GM21526 (cell line): ENCODE measurements around the gene UQCRH.
A peak's percentile ranks its signal among the peaks of the same experiment; 100 is the strongest.
"Not testable (repeated sequence)": the region's sequence is repeated elsewhere in the genome, so short reads cannot be mapped to it uniquely, and the experiment has no call there.

ENCODE experiments used
- ATAC-seq: cut with Tn5 transposase; IDR thresholded peaks from one replicate; pipeline ENCODE4 v1.9.1; 2021; ENCODE audit warnings: moderate library complexity; ENCODE audit not compliant: unreplicated experiment, low FRiP score

Gene UQCRH

GRCh38 chr1:46298387-46298786 lies 5.1 kb upstream of the UQCRH start:
- ATAC-seq = no peak

DNA sequence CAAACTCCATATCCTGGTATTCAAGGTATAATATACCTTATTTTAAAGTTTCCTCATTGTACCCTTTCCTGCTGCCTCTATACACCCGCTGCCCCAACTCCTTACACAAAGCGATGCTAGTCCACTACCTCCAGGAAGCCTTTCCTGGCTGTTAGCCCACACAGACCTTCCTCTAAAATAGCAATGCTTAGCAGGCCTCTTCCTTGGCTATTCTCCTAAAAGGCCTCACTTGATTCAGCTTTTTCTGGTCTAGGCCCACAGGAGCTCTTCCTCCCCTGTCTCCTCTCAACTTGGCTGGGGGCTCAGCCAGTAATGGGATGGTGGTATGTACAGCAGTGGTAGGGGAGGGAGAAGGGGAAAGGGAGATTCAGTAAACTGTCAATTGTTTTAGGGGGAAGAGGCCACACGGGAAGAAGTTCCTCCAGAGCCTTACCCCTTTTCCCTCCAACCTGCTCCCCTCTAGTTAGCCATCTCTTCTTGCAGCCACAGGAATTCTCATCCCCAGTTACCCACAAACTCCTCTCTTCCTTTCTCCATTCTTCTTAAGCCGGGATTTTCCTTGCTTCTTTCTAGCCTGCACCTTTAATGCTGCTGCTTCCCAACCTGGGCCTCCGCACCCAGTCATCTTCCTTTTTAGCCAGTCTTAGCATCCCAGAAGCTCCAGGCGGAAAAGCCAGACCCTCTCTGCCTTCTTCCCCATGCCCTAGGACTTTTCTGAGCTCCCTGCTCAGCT lies 2.7 kb upstream of the UQCRH start:
- ATAC-seq = no peak

DNA sequence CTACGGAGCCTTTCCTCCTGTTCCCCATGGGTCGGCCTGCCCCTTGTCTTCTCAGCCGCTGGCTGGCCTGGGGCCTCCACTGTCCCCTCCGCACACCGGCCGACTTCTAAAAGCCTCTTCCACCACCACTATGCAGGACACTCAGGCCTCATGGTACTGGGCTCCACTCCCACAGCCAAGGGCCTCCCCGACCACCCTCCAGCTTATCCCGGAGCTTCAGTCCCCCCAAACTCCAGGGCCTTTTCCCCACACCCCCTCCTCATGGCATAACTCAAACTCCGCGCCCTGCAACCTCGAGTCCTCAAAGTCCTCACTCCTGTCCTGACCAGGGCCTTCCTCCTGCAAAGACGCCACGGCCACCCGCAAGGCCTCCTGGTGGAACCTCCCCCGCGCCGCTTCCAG lies 2.1 kb upstream of the UQCRH start:
- ATAC-seq = no peak

DNA sequence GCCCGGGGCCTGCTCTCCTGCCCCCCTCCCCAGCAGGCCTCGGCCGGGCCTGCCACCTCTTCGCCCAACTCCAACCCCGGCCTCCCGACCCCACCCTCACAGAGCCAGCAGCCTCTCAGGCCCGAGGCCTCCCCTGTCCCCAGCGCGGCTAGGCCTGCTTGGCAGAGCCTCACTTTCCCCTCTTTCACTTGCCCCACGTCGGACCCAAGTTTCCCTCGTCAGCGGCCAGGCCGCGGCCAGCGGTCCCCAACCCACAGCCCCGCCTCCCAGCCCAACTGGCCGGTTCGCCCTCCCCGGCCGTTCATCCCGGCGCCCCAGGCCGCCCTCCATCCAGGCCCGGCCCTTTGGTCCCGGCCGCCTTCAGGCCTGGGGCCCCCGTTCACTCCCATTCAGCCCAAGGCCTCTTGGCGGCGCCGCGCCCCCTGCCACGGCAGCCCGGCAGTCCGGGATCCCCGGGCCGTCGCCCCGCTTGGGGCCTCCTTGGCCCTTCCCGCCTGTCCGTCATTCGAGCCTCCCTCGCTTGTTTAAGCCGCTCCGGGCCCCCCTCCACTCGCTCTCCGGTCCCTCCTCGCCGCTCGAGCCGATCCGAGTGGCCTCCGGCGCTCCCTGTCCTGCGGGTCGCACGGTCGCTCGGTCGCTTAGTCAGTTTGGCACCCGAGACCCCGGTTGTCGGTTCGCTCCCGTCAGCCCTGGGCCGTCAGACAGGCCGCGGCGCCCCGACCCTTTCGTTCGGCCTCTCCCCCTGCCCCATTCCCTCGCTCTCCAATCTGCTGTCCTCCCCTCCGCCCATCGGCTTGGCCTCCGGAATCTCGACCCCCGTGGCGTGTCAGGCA lies 1.5 kb upstream of the UQCRH start:
- ATAC-seq = peak; percentile 29

DNA sequence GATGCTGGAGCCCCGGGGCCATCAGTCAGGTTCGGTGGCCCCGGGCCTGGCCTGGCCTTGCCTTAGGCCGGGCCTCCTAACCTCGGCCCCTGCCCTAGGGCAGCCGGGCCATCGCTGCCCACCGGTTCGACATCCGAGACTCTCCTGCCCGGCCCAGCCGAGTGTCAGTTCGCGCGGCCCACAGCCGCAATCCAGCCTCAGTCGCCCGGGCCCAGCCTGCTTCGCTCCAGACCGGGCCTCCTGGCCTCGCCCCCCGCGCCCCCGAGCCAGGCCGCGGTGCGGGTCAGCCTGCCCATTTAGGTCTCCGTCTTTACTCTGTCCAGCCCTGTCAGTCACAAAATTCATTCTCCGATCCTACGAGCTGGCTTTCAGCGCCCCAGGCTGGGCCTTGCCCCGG lies 859 bp upstream of the UQCRH start:
- peak; percentile 6 for ATAC-seq

GRCh38 chr1:46303872-46304326 lies 401 bp downstream of the UQCRH start:
- no peak for ATAC-seq

GRCh38 chr1:46306159-46306530 lies 2.6 kb downstream of the UQCRH start:
- no peak for ATAC-seq

GRCh38 chr1:46309401-46310159 lies 6.1 kb downstream of the UQCRH start:
- ATAC-seq = no peak

GRCh38 chr1:46310321-46310720 lies 6.8 kb downstream of the UQCRH start:
- no peak for ATAC-seq

- no peak for ATAC-seq
Observed at GRCh38 chr1:46315669-46316403, 12.3 kb downstream of the UQCRH start.

- ATAC-seq = no peak
Observed at GRCh38 chr1:46317323-46317722, 13.8 kb downstream of the UQCRH start.

GRCh38 chr1:46319301-46319700 lies 15.8 kb downstream of the UQCRH start:
- ATAC-seq = not testable (repeated sequence)

DNA sequence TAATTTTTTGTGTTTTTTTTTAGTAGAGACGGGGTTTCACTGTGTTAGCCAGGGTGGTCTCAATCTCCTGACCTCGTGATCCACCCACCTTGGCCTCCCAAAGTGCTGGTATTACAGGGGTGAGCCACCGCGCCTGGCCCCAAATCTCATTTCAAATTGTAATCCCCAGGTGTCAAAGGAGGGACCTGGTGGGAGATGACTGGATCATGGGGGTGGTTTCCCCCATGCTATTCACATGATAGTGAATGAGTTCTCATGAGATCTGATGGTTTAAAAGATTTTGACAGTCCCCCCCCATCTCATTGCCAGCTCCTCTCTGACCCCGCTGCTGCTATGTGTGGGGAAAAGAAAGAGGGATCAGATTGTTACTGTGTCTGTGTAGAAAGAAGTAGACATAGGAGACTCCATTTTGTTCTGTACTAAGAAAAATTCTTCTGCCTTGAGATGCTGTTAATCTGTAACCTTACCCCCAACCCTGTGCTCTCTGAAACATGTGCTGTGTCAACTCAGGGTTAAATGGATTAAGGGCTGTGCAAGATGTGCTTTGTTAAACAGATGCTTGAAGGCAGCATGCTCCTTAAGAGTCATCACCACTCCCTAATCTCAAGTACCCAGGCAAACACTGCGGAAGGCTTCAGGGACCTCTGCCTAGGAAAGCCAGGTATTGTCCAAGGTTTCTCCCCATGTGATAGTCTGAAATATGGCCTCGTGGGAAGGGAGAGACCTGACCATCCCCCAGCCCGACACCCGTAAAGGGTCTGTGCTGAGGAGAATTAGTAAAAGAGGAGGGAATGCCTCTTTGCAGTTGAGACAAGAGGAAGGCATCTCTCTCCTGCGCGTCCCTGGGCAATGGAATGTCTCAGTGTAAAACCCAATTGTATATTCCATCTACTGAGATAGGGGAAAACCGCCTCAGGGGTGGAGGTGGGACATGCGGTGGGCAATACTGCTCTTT lies 16.7 kb downstream of the UQCRH start:
- ATAC-seq = not testable (repeated sequence)

GRCh38 chr1:46322191-46322590 lies 18.7 kb downstream of the UQCRH start:
- ATAC-seq = not testable (repeated sequence)

GRCh38 chr1:46325285-46326076 lies 22.0 kb downstream of the UQCRH start:
- ATAC-seq = not testable (repeated sequence)

GRCh38 chr1:46328182-46328581 lies 24.7 kb downstream of the UQCRH start:
- ATAC-seq = not testable (repeated sequence)

DNA sequence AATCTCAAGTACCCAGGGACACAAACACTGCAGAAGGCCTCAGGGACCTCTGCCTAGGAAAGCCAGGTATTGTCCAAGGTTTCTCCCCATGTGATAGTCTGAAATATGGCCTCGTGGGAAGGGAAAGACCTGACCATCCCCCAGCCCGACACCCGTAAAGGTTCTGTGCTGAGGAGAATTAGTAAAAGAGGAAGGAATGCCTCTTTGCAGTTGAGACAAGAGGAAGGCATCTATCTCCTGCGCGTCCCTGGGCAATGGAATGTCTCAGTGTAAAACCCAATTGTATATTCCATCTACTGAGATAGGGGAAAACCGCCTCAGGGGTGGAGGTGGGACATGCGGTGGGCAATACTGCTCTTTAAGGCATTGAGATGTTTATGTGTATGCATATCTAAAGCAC lies 26.3 kb downstream of the UQCRH start:
- not testable (repeated sequence) for ATAC-seq

GRCh38 chr1:46330381-46330780 lies 26.9 kb downstream of the UQCRH start:
- ATAC-seq = not testable (repeated sequence)
